B cell (primary cell): Measurements from ENCODE around the gene COA6. TPM values are rescaled to one million over a fixed set of nuclear protein-coding genes. Genes with fewer than 3 reads are reported as not detected.

Experiments
- ATAC-seq: fragments of 200-7000 bp; cut with Tn5 transposase; one replicate; pipeline ENCODE4 v1.10.0; 2021; ENCODE audit warnings: low read depth, mild to moderate bottlenecking, moderate number of reproducible peaks, moderate library complexity
- CTCF ChIA-PET: fragments of 350-600 bp; sonication (Branson Sonifier 250); formaldehyde crosslinking; loops from one replicate; lab custom pipeline; 2021; ENCODE audit warnings: antibody characterized with exemption, inconsistent platforms; lab: Charles Lee
- POLR2A ChIA-PET: fragments of 350-600 bp; sonication (Branson Sonifier 250); formaldehyde crosslinking; loops from one replicate; lab custom pipeline; 2021; ENCODE audit warnings: antibody characterized with exemption; lab: Charles Lee
- DNase-seq: peaks from one replicate; pipeline ENCODE4 v3.0.0; 2013
- H2AFZ ChIP-seq: 2 replicates; pipeline ENCODE4 v1.6.1; 2012; ENCODE audit warnings: mild to moderate bottlenecking, low read depth, low read length; ENCODE audit not compliant: insufficient read depth, poor library complexity, severe bottlenecking
- H3K27ac ChIP-seq, 2 donors: 1 replicate in 1 of 2; 2 replicates in 1 of 2; pipeline ENCODE4 v1.5.1; 2012 to 2013; ENCODE audit warnings: low read length in 2 of 2, mild to moderate bottlenecking in 2 of 2, moderate library complexity in 1 of 2
- H3K27me3 ChIP-seq, 4 experiments: fragments of 200-600 bp in 1 of 4; sonication (generic) in 1 of 4; replicated peaks in 1 of 4; 1 replicate in 2 of 4; 2 replicates in 2 of 4; pipeline versions ENCODE4 v1.6.1 to v1.7.0; 2013 to 2016; ENCODE audit warnings: low read length in 3 of 4, mild to moderate bottlenecking in 2 of 4, mixed read lengths in 1 of 4, moderate library complexity in 1 of 4; ENCODE audit not compliant: insufficient read depth in 4 of 4, control insufficient read depth in 3 of 4; ENCODE audit errors: control extremely low read depth in 1 of 4
- H3K36me3 ChIP-seq, 2 experiments: replicated peaks in 1 of 2; 1 replicate in 1 of 2; 2 replicates in 1 of 2; pipeline versions ENCODE4 v1.6.1 to v1.7.1; 2013; ENCODE audit warnings: low read length in 1 of 2; ENCODE audit not compliant: insufficient read depth in 2 of 2, control insufficient read depth in 1 of 2; ENCODE audit errors: control extremely low read depth in 1 of 2, extremely low read depth in 1 of 2
- H3K4me1 ChIP-seq, 2 donors: fragments of 200-600 bp in 1 of 2; sonication (generic) in 1 of 2; 1 replicate in 1 of 2; 2 replicates in 1 of 2; pipeline versions ENCODE4 v1.5.1 to v1.6.1; 2013 to 2017; ENCODE audit warnings: low read length in 2 of 2; ENCODE audit not compliant: control insufficient read depth in 2 of 2, insufficient read depth in 2 of 2
- H3K4me2 ChIP-seq: replicated peaks from 2 replicates; pipeline ENCODE3; 2012; ENCODE audit warnings: mild to moderate bottlenecking, low read depth, low read length; ENCODE audit not compliant: poor library complexity, severe bottlenecking
- H3K4me3 ChIP-seq, 5 experiments: fragments of 200-600 bp in 1 of 5; sonication (generic) in 1 of 5; 1 replicate in 3 of 5; 2 replicates in 2 of 5; pipeline versions ENCODE4 v1.5.1 to v1.7.0; 2011 to 2016; ENCODE audit warnings: low read length in 4 of 5, mild to moderate bottlenecking in 4 of 5, low read depth in 2 of 5, control low read depth in 1 of 5, moderate library complexity in 1 of 5; ENCODE audit not compliant: insufficient read depth in 1 of 5; ENCODE audit errors: control extremely low read depth in 1 of 5, extremely low read depth in 1 of 5
- H3K79me2 ChIP-seq: fragments of 200-600 bp; sonication (generic); one replicate; pipeline ENCODE4 v1.6.0; 2016; ENCODE audit warnings: low read length; ENCODE audit not compliant: control insufficient read depth, insufficient read depth
- H3K9ac ChIP-seq: fragments of 200-600 bp; sonication (generic); 2 replicates; pipeline ENCODE4 v1.6.1; 2017; ENCODE audit warnings: mild to moderate bottlenecking, low read length, moderate library complexity
- H3K9me3 ChIP-seq, 3 donors: one replicate each; pipeline versions ENCODE4 v1.6.1 to v1.7.1; 2013; ENCODE audit warnings: low read length in 2 of 3; ENCODE audit not compliant: control insufficient read depth in 2 of 3, insufficient read depth in 1 of 3; ENCODE audit errors: control extremely low read depth in 1 of 3
- H4K20me1 ChIP-seq: 2 replicates; pipeline ENCODE4 v1.6.0; 2012; ENCODE audit warnings: mild to moderate bottlenecking, low read length; ENCODE audit not compliant: insufficient read depth, control insufficient read depth, poor library complexity, severe bottlenecking
- H3K27ac Mint-ChIP-seq: one replicate; pipeline ENCODE4 v1.8.0; 2021; ENCODE audit warnings: mixed read lengths
- H3K27me3 Mint-ChIP-seq: one replicate; pipeline ENCODE4 v1.8.0; 2021; ENCODE audit warnings: mixed read lengths
- H3K4me1 Mint-ChIP-seq: one replicate; pipeline ENCODE4 v1.8.0; 2021; ENCODE audit warnings: mixed read lengths
- H3K4me3 Mint-ChIP-seq: one replicate; pipeline ENCODE4 v1.8.0; 2021; ENCODE audit warnings: mixed read lengths
- H3K9me3 Mint-ChIP-seq: one replicate; pipeline ENCODE4 v1.8.0; 2022; ENCODE audit warnings: mixed read lengths; ENCODE audit not compliant: insufficient read depth
- CTCF ChIP-seq: fragments of 200-600 bp; IDR thresholded peaks from one replicate; pipeline ENCODE4 v1.8.0; 2022; ENCODE audit warnings: antibody characterized with exemption, mild to moderate bottlenecking
- EZH2 ChIP-seq: IDR thresholded peaks from 2 replicates; pipeline ENCODE4 v1.6.1; 2012; ENCODE audit warnings: borderline replicate concordance, low read depth, mild to moderate bottlenecking, moderate library complexity, low read length; ENCODE audit not compliant: insufficient read depth, poor library complexity, severe bottlenecking
- WGBS: methylation state at CpG from one replicate; pipeline ENCODE4 v1.1.5; 2013; ENCODE audit warnings: missing lambda C conversion rate; ENCODE audit not compliant: insufficient coverage; 5-methylcytosine and 5-hydroxymethylcytosine counted together
- intact Hi-C: fragments of 100-400 bp; cut with micrococcal nuclease; formaldehyde crosslinking; loops from one replicate; pipeline ENCODE4 v1.10.0; 2022
- polyA plus RNA-seq: library from polyadenylated mRNA; depleted of rRNA; stranded (reverse); fragments of >200 nt; gene quantifications from 2 replicates; pipeline ENCODE4 v1.2.3, GENCODE V29; 2012
- total RNA-seq, 2 donors: library from RNA; stranded (reverse); fragments of 120-200 nt in 1 of 2; gene quantifications; 1 replicate in 1 of 2; 2 replicates in 1 of 2; pipeline versions ENCODE4 v1.2.3 to v1.2.4, GENCODE V29; 2013 to 2022

COA6 gene
- total and polyA plus RNA-seq, 2 donors (not counting 1 experiment from before 2014, with no cell fraction given) = 5.7 to 14.8 TPM

DNA sequence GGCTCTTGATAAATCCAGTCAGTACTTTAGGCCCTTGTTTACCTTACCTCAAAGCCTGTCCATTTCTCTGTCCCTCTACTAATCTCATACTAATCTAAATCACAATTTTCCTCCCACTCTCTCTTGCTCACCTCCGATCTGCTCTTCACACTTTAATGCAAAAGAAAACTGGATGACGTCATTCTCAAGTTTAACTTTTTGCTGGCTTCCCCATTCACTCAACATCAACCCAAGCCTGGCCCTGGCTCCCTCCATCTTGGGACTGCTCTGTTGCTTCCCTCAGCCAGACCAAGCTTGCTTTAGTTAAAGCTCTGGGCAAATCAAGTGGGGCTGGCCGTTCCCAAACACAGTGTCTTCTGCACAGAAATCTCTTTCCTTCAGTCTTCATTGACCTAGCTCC is 29.7 kb downstream of the COA6 start:
- no peaks in the 10 kb centered on the region for H3K79me2 ChIP-seq
- no peak overlapping the region for H3K27ac Mint-ChIP-seq
- no peak overlapping the region for H3K4me3 Mint-ChIP-seq
- H4K20me1 ChIP-seq = no peaks in the 10 kb centered on the region
- no peak overlapping the region for H3K9ac ChIP-seq
- no peak for TF ChIP-seq EZH2
- no peak for TF ChIP-seq CTCF
- peaks cover 17 to 20% of the 10 kb centered on the region in 2 donors for H3K4me1 ChIP-seq
- 97% methylated on average over 2 of the region's 3 CpGs for WGBS
- H3K9me3 Mint-ChIP-seq = no peaks in the 10 kb centered on the region
- ChIA-PET POLR2A (no interaction called here), CTCF (no interaction called here)
- H2AFZ ChIP-seq = no peak overlapping the region
- H3K4me2 ChIP-seq = no peak overlapping the region
- DNase-seq = no peak
- H3K4me1 Mint-ChIP-seq = peaks cover 32% of the 10 kb centered on the region
- intact Hi-C loops = no loop called here
- no peaks in the 10 kb centered on the region for H3K27me3 ChIP-seq
- H3K27ac ChIP-seq = no peak overlapping the region
- no peaks in the 10 kb centered on the region for H3K27me3 Mint-ChIP-seq
- peaks cover 3 to 7% of the 10 kb centered on the region in 2 experiments for H3K36me3 ChIP-seq
- no peak for ATAC-seq
- H3K4me3 ChIP-seq = no peak overlapping the region
- H3K9me3 ChIP-seq = no peaks in the 10 kb centered on the region

DNA sequence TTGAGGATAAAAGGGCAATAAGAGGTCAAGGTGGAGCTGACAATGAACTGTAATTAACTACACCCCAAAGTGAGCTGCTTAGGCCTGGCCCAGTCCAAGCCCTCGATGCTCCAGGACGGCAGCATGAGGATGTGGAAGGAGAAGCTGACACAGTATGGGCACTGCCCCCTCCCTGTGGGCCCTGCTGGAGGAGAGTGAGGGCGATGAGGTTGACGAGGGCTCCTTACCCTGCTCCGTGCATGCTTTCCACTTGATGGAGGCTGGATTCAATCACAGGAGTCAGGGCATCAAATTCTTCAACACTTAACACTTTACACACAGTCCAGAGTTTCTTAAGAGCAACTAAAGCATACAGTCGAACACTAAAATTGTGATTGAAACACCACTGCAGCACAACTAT is 32.4 kb downstream of the COA6 start:
- H3K4me3 Mint-ChIP-seq = no peak overlapping the region

More for the DNA sequence above, 32.4 kb downstream of the COA6 start:
- no peaks in the 10 kb centered on the region for H3K27me3 Mint-ChIP-seq
- Histone ChIP-seq H3K4me2 (no peak overlapping the region), H3K4me1 (peaks cover 4 to 11% of the 10 kb centered on the region in 2 donors), H3K9me3 (no peaks in the 10 kb centered on the region), H3K9ac (no peak overlapping the region), H3K79me2 (no peaks in the 10 kb centered on the region), H2AFZ (no peak overlapping the region), H3K4me3 (no peak overlapping the region), H4K20me1 (no peaks in the 10 kb centered on the region), H3K36me3 (peaks cover 3 to 21% of the 10 kb centered on the region in 2 experiments), H3K27me3 (no peaks in the 10 kb centered on the region), H3K27ac (no peak overlapping the region)
- peaks cover 13% of the 10 kb centered on the region for H3K4me1 Mint-ChIP-seq
- intact Hi-C loops = no loop called here
- TF ChIP-seq CTCF (no peak), EZH2 (no peak)
- 100% methylated on average over 3 of the region's 6 CpGs for WGBS
- CTCF ChIA-PET = interaction anchor here (1.3 kb wide), 1 partner anchor 61 kb away, joined by 3 read pairs; no protein-coding TSS in a partner anchor
- DNase-seq (no peak), ATAC-seq (no peak)
- POLR2A ChIA-PET = no interaction called here
- H3K9me3 Mint-ChIP-seq = no peaks in the 10 kb centered on the region
- no peak overlapping the region for H3K27ac Mint-ChIP-seq
